H1 (cell line): ENCODE data around the gene RNU1-4. TPM values are rescaled to one million over a fixed set of nuclear protein-coding genes. Genes with fewer than 3 reads are reported as not detected.

Source experiments
- CTCF ChIA-PET: fragments of 300-600 bp; sonication (Branson Sonifier 250); formaldehyde crosslinking; loops from one replicate; lab custom pipeline; 2021; ENCODE audit not compliant: partially characterized antibody; lab: Charles Lee
- POLR2A ChIA-PET: fragments of 300-600 bp; sonication (Branson Sonifier 250); formaldehyde crosslinking; loops from one replicate; lab custom pipeline; 2021; ENCODE audit warnings: inconsistent platforms; ENCODE audit not compliant: partially characterized antibody; lab: Charles Lee
- DNase-seq, 2 experiments: peaks; one replicate each; pipeline versions ENCODE4 v3.0.0 to v3.0.0-alpha.2; 2010 to 2022; ENCODE audit warnings: low spot score in 2 of 2, low read depth in 1 of 2, mixed read lengths in 1 of 2
- FAIRE-seq: peaks from 2 replicates; lab custom pipeline; 2011; peaks lifted over from hg19 to GRCh38; lab: Jason Lieb, UNC
- H2AFZ ChIP-seq: 2 replicates; pipeline ENCODE4 v1.8.1; 2012; ENCODE audit warnings: low read length, inconsistent platforms
- H2AK5ac ChIP-seq: 2 replicates; pipeline ENCODE4 v1.6.1; 2013; ENCODE audit warnings: low read depth, low read length
- H2BK120ac ChIP-seq: replicated peaks from 2 replicates; pipeline ENCODE3; 2013; ENCODE audit warnings: low read depth, low read length, inconsistent platforms
- H2BK12ac ChIP-seq: 2 replicates; pipeline ENCODE4 v1.6.1; 2013; ENCODE audit warnings: low read depth, low read length
- H2BK15ac ChIP-seq: 2 replicates; pipeline ENCODE4 v1.6.1; 2013; ENCODE audit warnings: low read length
- H2BK20ac ChIP-seq: 2 replicates; pipeline ENCODE4 v1.6.1; 2013; ENCODE audit warnings: low read length
- H2BK5ac ChIP-seq: 2 replicates; pipeline ENCODE4 v1.6.1; 2013; ENCODE audit warnings: low read depth, low read length
- H3K14ac ChIP-seq: 2 replicates; pipeline ENCODE4 v1.6.1; 2013; ENCODE audit warnings: inconsistent platforms; ENCODE audit not compliant: insufficient read length
- H3K18ac ChIP-seq: 2 replicates; pipeline ENCODE4 v1.6.1; 2013; ENCODE audit warnings: low read length; ENCODE audit errors: extremely low read depth
- H3K23ac ChIP-seq: 2 replicates; pipeline ENCODE4 v1.6.1; 2013; ENCODE audit warnings: inconsistent platforms; ENCODE audit not compliant: insufficient read length
- H3K23me2 ChIP-seq: 2 replicates; pipeline ENCODE4 v1.6.1; 2013; ENCODE audit warnings: low read depth, low read length
- H3K27ac ChIP-seq: 2 replicates; pipeline ENCODE4 v1.6.1; 2011; ENCODE audit warnings: low read depth, low read length, inconsistent platforms
- H3K27me3 ChIP-seq, 4 experiments: replicated peaks in 1 of 4; 1 replicate in 1 of 4; 2 replicates in 3 of 4; pipeline versions ENCODE4 v1.6.1 to v1.8.1; 2011 to 2013; ENCODE audit warnings: low read length in 3 of 4, mild to moderate bottlenecking in 3 of 4, inconsistent platforms in 2 of 4, mixed read lengths in 2 of 4, moderate library complexity in 1 of 4; ENCODE audit not compliant: control insufficient read depth in 3 of 4, insufficient read depth in 3 of 4; ENCODE audit errors: extremely low read depth in 1 of 4
- H3K36me3 ChIP-seq, 4 experiments: 2 replicates each; pipeline versions ENCODE4 v1.6.1 to v1.8.1; 2011 to 2013; ENCODE audit warnings: mild to moderate bottlenecking in 4 of 4, low read length in 3 of 4, moderate library complexity in 2 of 4, control low read depth in 1 of 4, inconsistent platforms in 1 of 4; ENCODE audit not compliant: insufficient read depth in 4 of 4, control insufficient read depth in 2 of 4
- H3K4ac ChIP-seq: replicated peaks from 2 replicates; pipeline ENCODE3; 2013; ENCODE audit warnings: low read length, low read depth, mixed read lengths, inconsistent platforms; ENCODE audit not compliant: insufficient read length
- H3K4me1 ChIP-seq, 4 experiments: replicated peaks in 1 of 4; 1 replicate in 1 of 4; 2 replicates in 3 of 4; pipeline versions ENCODE4 v1.6.1 to v1.8.1; 2011 to 2013; ENCODE audit warnings: low read length in 3 of 4, inconsistent platforms in 2 of 4, mixed read lengths in 1 of 4; ENCODE audit not compliant: insufficient read depth in 4 of 4, control insufficient read depth in 3 of 4
- H3K4me2 ChIP-seq, 2 experiments: 2 replicates each; pipeline versions ENCODE4 v1.6.1 to v1.8.1; 2011 to 2013; ENCODE audit warnings: low read depth in 2 of 2, low read length in 2 of 2, control low read depth in 1 of 2, inconsistent platforms in 1 of 2, mild to moderate bottlenecking in 1 of 2; ENCODE audit not compliant: insufficient read depth in 1 of 2
- H3K4me3 ChIP-seq, 4 experiments: fragments of 200-600, 300-600 bp in 1 of 4; sonication (generic), shearing (Covaris generic), sonication (Bioruptor Twin) in 1 of 4; 2 replicates each; pipeline versions ENCODE4 v1.5.1 to v1.8.1; 2011 to 2016; ENCODE audit warnings: low read length in 4 of 4, low read depth in 3 of 4, control low read depth in 2 of 4, inconsistent platforms in 2 of 4, mild to moderate bottlenecking in 2 of 4, mixed read lengths in 1 of 4, moderate library complexity in 1 of 4; ENCODE audit not compliant: insufficient read depth in 2 of 4; ENCODE audit errors: extremely low read depth in 1 of 4
- H3K56ac ChIP-seq: replicated peaks from 2 replicates; pipeline ENCODE3; 2013; ENCODE audit warnings: low read depth, mild to moderate bottlenecking, mixed read lengths, low read length, inconsistent platforms; ENCODE audit not compliant: insufficient read length
- H3K79me1 ChIP-seq: 2 replicates; pipeline ENCODE4 v1.6.1; 2013; ENCODE audit warnings: low read depth, low read length, control low read depth
- H3K79me2 ChIP-seq, 2 experiments: 2 replicates each; pipeline versions ENCODE4 v1.6.1 to v1.8.1; 2012 to 2013; ENCODE audit warnings: low read length in 2 of 2, mild to moderate bottlenecking in 2 of 2, inconsistent platforms in 1 of 2; ENCODE audit not compliant: insufficient read depth in 2 of 2, control insufficient read depth in 1 of 2
- H3K9ac ChIP-seq, 4 experiments: replicated peaks in 1 of 4; 1 replicate in 1 of 4; 2 replicates in 3 of 4; pipeline versions ENCODE4 v1.6.1 to v1.8.1; 2011 to 2013; ENCODE audit warnings: low read depth in 3 of 4, low read length in 3 of 4, control low read depth in 2 of 4, mild to moderate bottlenecking in 2 of 4, moderate library complexity in 2 of 4, inconsistent platforms in 1 of 4; ENCODE audit errors: extremely low read depth in 1 of 4
- H3K9me3 ChIP-seq, 2 experiments: 2 replicates each; pipeline versions ENCODE4 v1.6.1 to v1.8.1; 2012 to 2013; ENCODE audit warnings: mild to moderate bottlenecking in 2 of 2, moderate library complexity in 2 of 2, control low read depth in 1 of 2, inconsistent platforms in 1 of 2, low read depth in 1 of 2, low read length in 1 of 2, mixed read lengths in 1 of 2; ENCODE audit not compliant: insufficient read depth in 2 of 2
- H4K20me1 ChIP-seq, 2 experiments: replicated peaks in 1 of 2; 2 replicates each; pipeline versions ENCODE3 to v1.8.1; 2011 to 2013; ENCODE audit warnings: inconsistent platforms in 2 of 2, low read length in 2 of 2, mild to moderate bottlenecking in 1 of 2; ENCODE audit not compliant: insufficient read depth in 2 of 2, control insufficient read depth in 1 of 2
- H4K5ac ChIP-seq: 2 replicates; pipeline ENCODE4 v1.6.1; 2013; ENCODE audit warnings: low read length, low read depth, mixed read lengths, inconsistent platforms; ENCODE audit not compliant: insufficient read length
- H4K8ac ChIP-seq: 2 replicates; pipeline ENCODE4 v1.8.0; 2013; ENCODE audit warnings: mild to moderate bottlenecking, moderate library complexity, low read length, inconsistent platforms; ENCODE audit not compliant: insufficient read depth; ENCODE audit errors: extremely low read depth
- H4K91ac ChIP-seq: replicated peaks from 2 replicates; pipeline ENCODE3; 2013; ENCODE audit warnings: low read length, mixed read lengths, inconsistent platforms; ENCODE audit not compliant: insufficient read length
- ATF2 ChIP-seq: IDR thresholded peaks from 2 replicates; pipeline ENCODE4 v1.6.1; 2012; ENCODE audit warnings: low read length, inconsistent platforms
- CBX8 ChIP-seq: fragments of 300-800, 300-1000 bp; sonication (generic); IDR thresholded peaks from 2 replicates; pipeline ENCODE4 v1.7.1; 2016; ENCODE audit warnings: low read depth, low read length, borderline replicate concordance
- GTF2F1 ChIP-seq: IDR thresholded peaks from 2 replicates; pipeline ENCODE4 v1.6.1; 2012; ENCODE audit warnings: low read depth, low read length, improper control_type of control experiment, borderline replicate concordance
- JUN ChIP-seq: IDR thresholded peaks from 2 replicates; pipeline ENCODE4 v1.6.1; 2011; ENCODE audit warnings: low read depth, mild to moderate bottlenecking, improper control_type of control experiment, low read length
- MAFK ChIP-seq: IDR thresholded peaks from 2 replicates; pipeline ENCODE4 v1.6.1; 2012; ENCODE audit warnings: low read depth, mild to moderate bottlenecking, improper control_type of control experiment, low read length
- SP2 ChIP-seq: IDR thresholded peaks from 2 replicates; pipeline ENCODE4 v1.6.1; 2012; ENCODE audit warnings: mild to moderate bottlenecking, low read length, inconsistent platforms
- TBP ChIP-seq: IDR thresholded peaks from 2 replicates; pipeline ENCODE4 v1.6.1; 2011; ENCODE audit warnings: low read depth, low read length, improper control_type of control experiment
- USF2 ChIP-seq: IDR thresholded peaks from 2 replicates; pipeline ENCODE4 v1.6.1; 2011; ENCODE audit warnings: low read length, improper control_type of control experiment
- ZNF274 ChIP-seq: IDR thresholded peaks from 2 replicates; pipeline ENCODE4 v1.7.0; 2012; ENCODE audit warnings: low read length, borderline replicate concordance; ENCODE audit errors: extremely low read depth
- WGBS, 2 experiments: shearing (Covaris generic) in 1 of 2; methylation state at CpG; one replicate each; pipeline versions ENCODE4 v1.1.6 to v1.1.7; 2013 to 2015; ENCODE audit warnings: low lambda C conversion rate in 2 of 2, mixed read lengths in 2 of 2, inconsistent platforms in 1 of 2, low coverage in 1 of 2, missing lambda C conversion rate in 1 of 2; ENCODE audit not compliant: insufficient replicate concordance in 2 of 2, insufficient coverage in 1 of 2, insufficient read length in 1 of 2; ENCODE audit errors: extremely low coverage in 1 of 2, missing lambda C conversion rate in 1 of 2; 5-methylcytosine and 5-hydroxymethylcytosine counted together
- polyA plus RNA-seq, 7 experiments: library from polyadenylated mRNA; depleted of rRNA in 3 of 7; stranded (reverse) in 5 of 7; unstranded in 2 of 7; fragments of >200 nt in 5 of 7; fragments of 200-250 nt in 2 of 7; gene quantifications; 1 replicate in 5 of 7; 2 replicates in 1 of 7; 4 replicates in 1 of 7; pipeline versions ENCODE4 v1.2.1 to v1.2.3, GENCODE V29; 2011 to 2013; ENCODE audit warnings: missing spikeins in 2 of 7, mixed read lengths in 2 of 7
- total RNA-seq: library from RNA; stranded (reverse); fragmentation: NEBNext Ultra II Directional; extraction: Animal tissue kit (Norgen Biotek cat#: 25700); gene quantifications from 2 replicates; pipeline ENCODE4 v1.2.1, GENCODE V29; 2021

Gene RNU1-4
- total and polyA plus RNA-seq, 2 of the 8 experiments (the other 6 are each of a cell fraction or from before 2014, with no cell fraction given) = 145 to 1,303 TPM

GRCh38 chr1:16724718-16725438 lies 15.4 kb upstream of the RNU1-4 start:
- no peak overlapping the region for H3K14ac ChIP-seq
- no peaks in the 10 kb centered on the region for H3K79me2 ChIP-seq
- 92% methylated on average over 45 of the region's 45 CpGs; no CpG with 5 or more reads in 1 of the 2 experiments for WGBS, 2 experiments
- peak overlapping the region; percentile 79; the same call in 1 of the 2 replicates for H4K8ac ChIP-seq
- ChIA-PET CTCF (interaction anchor here (0.6 to 29.9 kb wide), 7 partner anchors 8 to 535 kb away, joined by 3 to 723 read pairs (median 4); no protein-coding TSS in a partner anchor), POLR2A (interaction anchor here (0.9 kb wide), 3 partner anchors 31 to 181 kb away, joined by 3 read pairs; no protein-coding TSS in a partner anchor)
- H3K4me2 ChIP-seq = no peak overlapping the region
- no peak overlapping the region for H3K27ac ChIP-seq
- H3K9me3 ChIP-seq = no peaks in the 10 kb centered on the region
- H2BK120ac ChIP-seq = no peak overlapping the region
- H3K23ac ChIP-seq = no peak overlapping the region
- no peaks in the 10 kb centered on the region for H4K20me1 ChIP-seq
- no peak overlapping the region for H2BK5ac ChIP-seq
- H4K5ac ChIP-seq = no peak overlapping the region
- no peaks in the 10 kb centered on the region for H3K79me1 ChIP-seq
- H2BK12ac ChIP-seq = no peak overlapping the region
- H2BK15ac ChIP-seq = no peak overlapping the region
- FAIRE-seq (no peak), DNase-seq (peak in 1 of 2 experiments; percentile 81)
- no peaks in the 10 kb centered on the region for H3K23me2 ChIP-seq
- H3K4me1 ChIP-seq = peaks cover 0 to 4% (median 0%) of the 10 kb centered on the region in 4 experiments; a peak in 2 of 7 replicates
- no peaks in the 10 kb centered on the region for H3K36me3 ChIP-seq
- H3K4ac ChIP-seq = no peak overlapping the region
- no peak overlapping the region for H3K56ac ChIP-seq
- no peak overlapping the region for H3K9ac ChIP-seq
- H4K91ac ChIP-seq = no peak overlapping the region
- H2AFZ ChIP-seq = no peak overlapping the region
- H2BK20ac ChIP-seq = no peak overlapping the region
- no peak overlapping the region for H3K4me3 ChIP-seq
- no peak overlapping the region for H3K18ac ChIP-seq
- H2AK5ac ChIP-seq = no peak overlapping the region
- peaks cover 0 to 2% (median 0%) of the 10 kb centered on the region in 4 experiments; a peak in 1 of 7 replicates for H3K27me3 ChIP-seq
- no peak for TF ChIP-seq CBX8
- no peak for TF ChIP-seq ZNF274
- TF ChIP-seq USF2 = no peak
- no peak for TF ChIP-seq SP2
- no peak for TF ChIP-seq GTF2F1
- TF ChIP-seq TBP = 0 out of 2 replicates have a peak, but pooled peaks have one; percentile 14
- TF ChIP-seq MAFK = no peak
- no peak for TF ChIP-seq ATF2
- TF ChIP-seq JUN = no peak
